Endothelial cell of hepatic sinusoid (primary cell): ENCODE measurements around the gene PHETA2.
"Not testable (repeated sequence)": the region's sequence is repeated elsewhere in the genome, so short reads cannot be mapped to it uniquely, and the experiment has no call there.

Experiments
- in situ Hi-C: cut with HindIII; loops from 2 replicates; pipeline ENCODE4 v1.10.0; 2017; ENCODE audit warnings: low sequenced_read_pairs

Gene PHETA2

DNA sequence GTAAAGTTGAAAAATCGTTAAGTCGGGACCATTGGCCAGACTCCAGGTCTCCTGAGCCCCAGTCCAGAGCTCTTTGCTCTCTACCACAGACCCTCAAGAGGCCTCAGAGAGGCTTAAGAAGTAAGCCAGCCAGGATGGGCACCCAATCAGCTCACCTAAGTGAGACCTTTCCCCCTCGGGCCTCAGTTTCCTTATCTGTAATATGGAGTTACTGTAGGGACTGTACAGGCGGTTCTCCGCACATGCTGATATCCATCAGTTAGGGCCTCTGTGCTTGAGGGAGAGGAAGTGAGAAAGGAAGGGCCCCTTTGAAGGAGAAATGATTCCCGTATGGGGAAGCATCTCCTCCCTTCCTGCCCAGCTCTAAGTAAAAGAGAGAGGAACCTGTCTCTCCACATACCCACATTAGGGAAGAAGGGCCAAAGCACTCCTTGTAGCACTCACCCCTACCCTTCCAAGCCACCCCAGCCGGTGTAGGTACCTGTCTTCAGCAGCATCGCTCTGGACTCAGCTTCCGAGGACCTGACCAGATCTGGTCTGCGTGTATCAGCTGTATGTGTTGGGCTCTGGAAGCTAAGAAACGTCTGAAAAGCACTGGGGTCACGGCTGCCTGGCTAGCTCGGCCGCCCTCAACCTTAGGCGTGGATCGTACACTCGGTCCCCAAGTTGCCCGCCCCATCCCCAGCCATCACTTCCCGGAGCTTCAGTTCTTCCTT lies 4.1 kb upstream of the PHETA2 start:
- in situ Hi-C loops = no loop called here

DNA sequence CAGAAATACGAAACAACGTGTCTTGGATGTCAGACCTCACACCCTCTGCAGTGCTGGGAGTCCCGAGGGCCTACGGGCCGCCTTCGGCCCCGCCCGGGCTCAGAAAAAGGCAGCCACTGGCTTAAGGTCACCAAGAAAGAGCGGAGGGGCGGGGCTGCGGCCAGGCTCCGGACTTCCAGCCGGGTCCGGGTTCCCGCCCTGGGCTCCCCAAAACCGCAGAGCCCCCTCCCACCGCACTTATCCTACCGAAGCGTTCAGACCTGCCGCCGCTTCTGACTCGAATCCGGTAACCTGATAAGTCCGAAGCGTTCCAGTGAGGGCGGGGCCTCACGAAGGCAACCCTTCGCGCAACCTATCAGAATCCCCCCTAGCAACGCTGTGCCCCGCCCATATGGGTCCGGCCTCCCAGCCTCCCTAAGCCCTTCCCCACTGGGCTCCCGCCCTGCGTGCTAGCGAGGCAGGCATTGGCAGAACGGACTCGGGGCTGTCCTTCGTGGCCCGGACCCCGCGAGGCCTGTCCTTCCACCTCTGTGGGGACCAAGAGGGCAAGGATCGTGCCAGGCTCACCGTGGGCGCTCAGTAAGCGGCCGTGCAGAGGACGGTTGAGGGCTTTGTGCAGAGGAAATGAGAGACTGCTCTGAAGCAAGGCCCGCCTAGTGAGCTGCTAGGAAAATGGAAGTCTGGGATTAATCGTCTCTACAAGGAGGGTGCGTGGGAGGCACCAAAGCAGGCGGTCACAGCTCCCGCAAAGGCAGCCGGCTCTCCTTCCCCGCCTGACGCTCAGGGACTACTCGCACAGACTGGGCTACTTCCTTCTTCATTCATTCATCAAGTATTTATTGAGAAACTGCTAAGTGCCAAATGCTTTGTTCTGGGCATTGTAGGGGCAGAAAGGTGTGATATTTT lies 3.3 kb upstream of the PHETA2 start, which contains the start of gene NAGA:
Gene NAGA, minus strand, starts transcription at position 296 of the 906 bp plus-strand sequence. CDS start 515 bp downstream, outside the sequence.
- in situ Hi-C loops = no loop called here

- in situ Hi-C loops = not testable (repeated sequence)
Measured at GRCh38 chr22:42071508-42071907, 2.5 kb upstream of the PHETA2 start.

- in situ Hi-C loops = no loop called here
Measured at GRCh38 chr22:42072606-42073330, 1.3 kb upstream of the PHETA2 start.

DNA sequence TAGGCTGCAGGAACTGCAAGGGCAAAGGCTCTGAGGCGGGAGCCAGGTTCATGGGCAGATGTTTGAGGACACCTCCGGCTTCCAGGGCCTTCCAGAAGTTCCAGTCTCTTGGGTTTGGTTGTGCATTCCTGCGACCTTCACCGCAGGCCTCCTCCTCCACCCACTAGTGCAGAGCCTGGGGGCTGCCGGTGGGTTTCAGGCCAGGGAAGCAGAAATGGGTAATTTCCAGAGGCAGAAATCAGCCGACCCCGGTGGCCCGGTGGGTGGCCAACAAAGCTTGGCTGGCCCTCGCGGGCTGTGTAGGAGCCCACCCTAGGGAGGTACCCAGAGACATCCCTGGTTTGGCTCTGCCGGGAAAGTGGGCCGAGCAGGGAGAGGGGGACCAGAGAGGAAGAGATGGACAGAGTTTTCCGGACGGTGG lies 417 bp upstream of the PHETA2 start:
- in situ Hi-C loops = no loop called here

GRCh38 chr22:42074846-42075676 lies 1.0 kb downstream of the PHETA2 start:
- in situ Hi-C loops = no loop called here

GRCh38 chr22:42076764-42077485 lies 2.9 kb downstream of the PHETA2 start:
- in situ Hi-C loops = no loop called here

- in situ Hi-C loops = no loop called here
Measured at GRCh38 chr22:42077486-42078125, 3.6 kb downstream of the PHETA2 start.

- in situ Hi-C loops = no loop called here
Measured at GRCh38 chr22:42078469-42079318, 4.6 kb downstream of the PHETA2 start.

GRCh38 chr22:42079319-42080251 lies 5.5 kb downstream of the PHETA2 start, which contains the start of gene SMDT1:
TSS of gene SMDT1 (plus strand) at chr22:42079700. CDS start at chr22:42079769, 69 bp downstream.
- in situ Hi-C loops = no loop called here

- in situ Hi-C loops = no loop called here
Measured at GRCh38 chr22:42080287-42080686, 6.2 kb downstream of the PHETA2 start.

DNA sequence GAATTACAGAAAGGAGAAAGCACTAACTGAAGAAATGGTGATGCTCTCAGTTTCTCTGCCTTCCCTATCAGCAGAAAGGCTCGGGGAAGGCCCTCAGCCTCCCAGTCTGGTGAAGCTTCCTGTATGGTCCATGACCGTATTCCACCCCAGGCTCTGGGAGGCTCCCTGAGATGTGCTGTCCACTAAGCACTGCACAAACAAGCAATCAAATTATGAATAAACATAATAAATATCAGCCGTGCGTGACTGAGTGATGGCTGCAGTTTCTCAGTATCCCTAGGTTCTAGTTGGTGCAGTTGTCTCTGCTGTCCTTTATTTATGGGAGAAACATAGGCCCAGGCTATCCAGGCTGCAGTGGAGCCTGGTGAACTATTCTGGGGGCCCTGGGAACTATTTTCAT lies 9.1 kb downstream of the PHETA2 start:
- in situ Hi-C loops = no loop called here

DNA sequence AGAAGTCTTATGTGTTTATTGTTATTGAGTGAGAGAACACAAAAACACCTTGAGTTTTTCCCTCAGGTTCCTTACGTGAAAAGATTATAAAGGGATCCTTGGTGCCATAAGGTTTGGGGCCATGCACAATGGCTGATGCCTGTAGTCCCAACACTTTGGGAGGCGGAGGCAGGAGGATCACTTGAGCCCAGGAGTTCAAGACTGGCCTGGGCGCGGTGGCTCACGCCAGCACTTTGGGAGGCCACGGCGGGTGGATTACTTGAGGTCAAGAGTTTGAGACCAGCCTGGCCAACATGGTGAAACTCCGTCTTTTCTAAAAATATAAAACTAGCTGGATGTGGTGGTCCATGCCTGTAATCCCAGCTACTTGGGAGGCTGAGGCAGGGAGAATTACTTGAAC lies 10.8 kb downstream of the PHETA2 start:
- in situ Hi-C loops = no loop called here

- in situ Hi-C loops = no loop called here
Measured at GRCh38 chr22:42086051-42086450, 12.0 kb downstream of the PHETA2 start.

DNA sequence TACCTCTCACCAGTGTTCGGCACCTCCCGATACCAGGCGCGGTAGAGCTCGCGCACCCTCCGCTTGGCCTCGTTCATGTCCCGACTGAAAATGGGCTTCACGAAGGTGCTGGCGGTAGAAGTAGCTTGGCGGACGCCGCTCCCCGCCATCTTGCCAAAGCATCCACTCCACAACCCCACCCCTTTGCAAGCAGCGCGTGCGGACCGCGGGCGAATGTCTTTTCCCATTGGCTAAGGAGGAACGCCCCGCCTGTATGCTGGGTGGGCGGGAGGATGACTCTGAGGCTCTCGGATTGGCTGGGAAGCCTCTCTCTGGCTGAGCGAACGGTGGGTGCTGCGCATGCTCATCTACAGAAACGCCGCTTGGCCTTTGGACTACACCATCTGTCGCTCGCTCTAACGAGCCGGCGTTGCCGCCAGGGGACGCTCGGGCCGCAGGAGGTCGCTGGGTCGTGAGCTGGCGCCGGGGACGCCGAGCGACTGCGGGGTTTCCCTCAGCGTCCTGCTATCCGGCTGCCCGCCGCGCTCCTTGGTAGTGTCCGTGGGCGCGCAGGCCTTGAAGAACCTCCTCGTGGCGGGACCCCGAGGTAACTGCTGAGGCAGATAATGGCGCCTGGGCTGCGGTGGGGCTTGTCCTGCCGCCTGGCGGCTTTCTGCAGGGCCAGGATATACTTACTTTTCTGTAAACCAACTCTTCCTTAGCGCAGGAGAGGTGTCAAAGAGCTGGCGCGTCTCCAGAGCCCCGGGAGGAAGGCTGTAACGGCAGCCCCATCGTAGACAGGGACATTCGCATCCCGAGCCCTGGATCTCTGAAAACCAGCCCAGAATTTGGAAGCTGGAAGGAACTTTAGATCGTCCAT lies 16.8 kb downstream of the PHETA2 start, which contains the start of gene NDUFA6:
Gene NDUFA6, minus strand, starts transcription at position 177 of the 859 bp plus-strand sequence. Its CDS starts 28 bp downstream, at position 149.
- in situ Hi-C loops = no loop called here

GRCh38 chr22:42091455-42091782 lies 17.4 kb downstream of the PHETA2 start:
- in situ Hi-C loops = no loop called here
